CD4-positive, alpha-beta T cell (primary cell): Measurements from ENCODE around the gene F8. TPM values are rescaled to one million over a fixed set of nuclear protein-coding genes. Genes with fewer than 3 reads are reported as not detected.

Source experiments
- ATAC-seq: fragments of 200-7000 bp; cut with Tn5 transposase; one replicate; pipeline ENCODE4 v1.10.0; 2022; ENCODE audit warnings: mild to moderate bottlenecking; ENCODE audit not compliant: poor library complexity
- CTCF ChIA-PET: fragments of 350-600 bp; sonication (Branson Sonifier 250); formaldehyde crosslinking; loops from one replicate; lab custom pipeline; 2021; ENCODE audit warnings: antibody characterized with exemption, inconsistent platforms; lab: Charles Lee
- POLR2A ChIA-PET: fragments of 350-600 bp; sonication (Branson Sonifier 250); formaldehyde crosslinking; loops from one replicate; lab custom pipeline; 2021; ENCODE audit warnings: antibody characterized with exemption, inconsistent platforms; lab: Charles Lee
- DNase-seq, 14 experiments: peaks; one replicate each; pipeline ENCODE4 v3.0.0-alpha.2; 2013 to 2020; ENCODE audit warnings: mixed read lengths in 2 of 14
- H3K27ac ChIP-seq, 2 donors: one replicate each; pipeline versions ENCODE4 v1.5.1 to v1.7.0; 2013; ENCODE audit warnings: low read length in 2 of 2, low read depth in 1 of 2, mild to moderate bottlenecking in 1 of 2
- H3K27me3 ChIP-seq, 2 experiments: 1 replicate in 1 of 2; 2 replicates in 1 of 2; pipeline versions ENCODE4 v1.6.1 to v1.7.0; 2013; ENCODE audit warnings: low read length in 2 of 2, control low read depth in 1 of 2, mild to moderate bottlenecking in 1 of 2, moderate library complexity in 1 of 2; ENCODE audit not compliant: insufficient read depth in 2 of 2, control insufficient read depth in 1 of 2
- H3K36me3 ChIP-seq: one replicate; pipeline ENCODE4 v1.6.1; 2013; ENCODE audit warnings: low read length, control low read depth; ENCODE audit not compliant: insufficient read depth
- H3K4me1 ChIP-seq: one replicate; pipeline ENCODE4 v1.6.1; 2013; ENCODE audit warnings: low read length, control low read depth; ENCODE audit not compliant: insufficient read depth
- H3K4me3 ChIP-seq: one replicate; pipeline ENCODE4 v1.5.1; 2013; ENCODE audit warnings: mild to moderate bottlenecking, low read length, moderate library complexity
- H3K9me3 ChIP-seq, 2 experiments: 1 replicate in 1 of 2; 2 replicates in 1 of 2; pipeline versions ENCODE4 v1.6.1 to v1.7.0; 2013; ENCODE audit warnings: low read length in 2 of 2, mild to moderate bottlenecking in 2 of 2, control low read depth in 1 of 2, moderate library complexity in 1 of 2; ENCODE audit not compliant: control insufficient read depth in 1 of 2, insufficient read depth in 1 of 2
- H3K27ac Mint-ChIP-seq: one replicate; pipeline ENCODE4 v1.8.0; 2020; ENCODE audit warnings: mixed read lengths
- H3K27me3 Mint-ChIP-seq: one replicate; pipeline ENCODE4 v1.8.0; 2021; ENCODE audit warnings: mixed read lengths
- H3K36me3 Mint-ChIP-seq: one replicate; pipeline ENCODE4 v1.8.0; 2021; ENCODE audit warnings: low read depth, mixed read lengths
- H3K4me1 Mint-ChIP-seq: one replicate; pipeline ENCODE4 v1.8.0; 2021; ENCODE audit warnings: low read depth, mixed read lengths
- H3K4me3 Mint-ChIP-seq: one replicate; pipeline ENCODE4 v1.8.0; 2020; ENCODE audit warnings: mild to moderate bottlenecking, mixed read lengths
- H3K9me3 Mint-ChIP-seq: one replicate; pipeline ENCODE4 v1.8.0; 2020; ENCODE audit warnings: mixed read lengths
- CTCF ChIP-seq: fragments of 200-600 bp; IDR thresholded peaks from one replicate; pipeline ENCODE4 v1.8.0; 2022; ENCODE audit warnings: antibody characterized with exemption, mild to moderate bottlenecking
- intact Hi-C, 2 experiments: fragments of 100-400 bp; cut with DNase I in 1 of 2; cut with micrococcal nuclease in 1 of 2; formaldehyde crosslinking; loops; one replicate each; pipeline versions ENCODE4 v1.15.1 to v1.9.0; 2023 to 2025; cut with DNase I, micrococcal nuclease
- total RNA-seq, 174 experiments: library from RNA in 2 of 174; stranded (reverse) in 2 of 174; gene quantifications; one replicate each; pipeline ENCODE4 v1.2.3 and lab custom pipeline; 2021 to 2026

Gene F8
- total RNA-seq, 2 experiments from 2014 or later = 0.66 to 0.67 TPM

GRCh38 chrX:154834562-154834961, 188.0 kb downstream of the F8 start, which contains the start of gene SMIM9:
Gene SMIM9 (minus strand): TSS chrX:154834662. CDS start chrX:154830856, 3,806 bp downstream.
- no peaks in the 10 kb centered on the region for H3K36me3 Mint-ChIP-seq
- DNase-seq (no peak), ATAC-seq (no peak)
- H3K4me1 Mint-ChIP-seq = no peaks in the 10 kb centered on the region
- H3K27ac Mint-ChIP-seq = no peak within 1 kb of the TSS
- Histone ChIP-seq H3K4me1 (peaks cover 2% of the 10 kb centered on the region), H3K27ac (no peak within 1 kb of the TSS), H3K27me3 (no peaks in the 10 kb centered on the region), H3K9me3 (no peaks in the 10 kb centered on the region), H3K36me3 (no peaks in the 10 kb centered on the region), H3K4me3 (no peak within 1 kb of the TSS)
- no peaks in the 10 kb centered on the region for H3K9me3 Mint-ChIP-seq
- intact Hi-C loops = loop anchor here in 1 of 2 experiments (10.0 kb wide), 1 partner anchor 160 kb away; no protein-coding TSS in a partner anchor
- TF ChIP-seq CTCF = no peak
- ChIA-PET CTCF (no interaction called here), POLR2A (no interaction called here)
- no peaks in the 10 kb centered on the region for H3K27me3 Mint-ChIP-seq
- no peak within 1 kb of the TSS for H3K4me3 Mint-ChIP-seq

GRCh38 chrX:154833746-154834274, 188.7 kb downstream of the F8 start:
- TF ChIP-seq CTCF = no peak
- POLR2A ChIA-PET = no interaction called here
- Mint-ChIP-seq H3K27ac (no peak overlapping the region), H3K4me3 (no peak overlapping the region), H3K9me3 (no peaks in the 10 kb centered on the region), H3K4me1 (no peaks in the 10 kb centered on the region), H3K36me3 (no peaks in the 10 kb centered on the region), H3K27me3 (no peaks in the 10 kb centered on the region)
- H3K9me3 ChIP-seq = no peaks in the 10 kb centered on the region
- no peak for ATAC-seq
- H3K4me1 ChIP-seq = peaks cover 2% of the 10 kb centered on the region
- no peak overlapping the region for H3K4me3 ChIP-seq
- H3K27me3 ChIP-seq = no peaks in the 10 kb centered on the region
- intact Hi-C loops = loop anchor here in 1 of 2 experiments (10.0 kb wide), 1 partner anchor 159 kb away; no protein-coding TSS in a partner anchor
- DNase-seq = no peak
- H3K36me3 ChIP-seq = no peaks in the 10 kb centered on the region
- CTCF ChIA-PET = no interaction called here
- H3K27ac ChIP-seq = no peak overlapping the region

GRCh38 chrX:154829926-154830442, 192.5 kb downstream of the F8 start:
- Histone ChIP-seq H3K36me3 (no peaks in the 10 kb centered on the region), H3K27me3 (no peaks in the 10 kb centered on the region), H3K4me3 (no peak overlapping the region), H3K4me1 (peaks cover 11% of the 10 kb centered on the region), H3K27ac (no peak overlapping the region), H3K9me3 (no peaks in the 10 kb centered on the region)
- H3K36me3 Mint-ChIP-seq = no peaks in the 10 kb centered on the region
- ATAC-seq = no peak
- H3K4me3 Mint-ChIP-seq = no peak overlapping the region
- CTCF ChIA-PET = no interaction called here
- POLR2A ChIA-PET = no interaction called here
- intact Hi-C loops = loop anchor here in 1 of 2 experiments (10.0 kb wide), 1 partner anchor 155 kb away; no protein-coding TSS in a partner anchor
- no peaks in the 10 kb centered on the region for H3K9me3 Mint-ChIP-seq
- no peak for DNase-seq
- H3K27ac Mint-ChIP-seq = no peak overlapping the region
- H3K27me3 Mint-ChIP-seq = no peaks in the 10 kb centered on the region
- H3K4me1 Mint-ChIP-seq = no peaks in the 10 kb centered on the region
- no peak for TF ChIP-seq CTCF
